Measurements from ENCODE around the gene OLFM4. TPM values are rescaled to one million over a fixed set of nuclear protein-coding genes. Genes with fewer than 3 reads are reported as not detected.

Gene OLFM4, protein sequence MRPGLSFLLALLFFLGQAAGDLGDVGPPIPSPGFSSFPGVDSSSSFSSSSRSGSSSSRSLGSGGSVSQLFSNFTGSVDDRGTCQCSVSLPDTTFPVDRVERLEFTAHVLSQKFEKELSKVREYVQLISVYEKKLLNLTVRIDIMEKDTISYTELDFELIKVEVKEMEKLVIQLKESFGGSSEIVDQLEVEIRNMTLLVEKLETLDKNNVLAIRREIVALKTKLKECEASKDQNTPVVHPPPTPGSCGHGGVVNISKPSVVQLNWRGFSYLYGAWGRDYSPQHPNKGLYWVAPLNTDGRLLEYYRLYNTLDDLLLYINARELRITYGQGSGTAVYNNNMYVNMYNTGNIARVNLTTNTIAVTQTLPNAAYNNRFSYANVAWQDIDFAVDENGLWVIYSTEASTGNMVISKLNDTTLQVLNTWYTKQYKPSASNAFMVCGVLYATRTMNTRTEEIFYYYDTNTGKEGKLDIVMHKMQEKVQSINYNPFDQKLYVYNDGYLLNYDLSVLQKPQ
- not detected for total RNA-seq
- long read RNA-seq = 0 reads

DNA sequence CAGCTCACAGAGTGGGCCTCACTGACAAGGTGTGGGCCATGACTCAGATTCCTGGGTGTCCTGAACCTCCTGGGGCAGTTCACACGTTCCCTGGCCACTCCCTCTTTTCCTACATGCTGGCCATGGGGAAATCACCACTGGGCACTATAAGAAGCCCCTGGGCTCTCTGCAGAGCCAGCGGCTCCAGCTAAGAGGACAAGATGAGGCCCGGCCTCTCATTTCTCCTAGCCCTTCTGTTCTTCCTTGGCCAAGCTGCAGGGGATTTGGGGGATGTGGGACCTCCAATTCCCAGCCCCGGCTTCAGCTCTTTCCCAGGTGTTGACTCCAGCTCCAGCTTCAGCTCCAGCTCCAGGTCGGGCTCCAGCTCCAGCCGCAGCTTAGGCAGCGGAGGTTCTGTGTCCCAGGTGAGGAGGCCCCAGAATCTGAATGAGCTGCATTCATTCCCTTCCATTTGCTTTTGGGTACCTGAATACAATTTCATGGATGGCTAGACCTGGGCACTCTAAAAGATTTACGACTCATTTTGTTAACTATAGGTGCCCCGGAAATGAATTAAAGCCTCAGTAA is at the start of gene OLFM4:
TSS of gene OLFM4 (plus strand) at position 177 of the 567 bp plus-strand sequence. CDS start at position 201, 24 bp downstream.
- H3K36me3 ChIP-seq = no peaks in the 10 kb centered on the region
- H3K4me1 ChIP-seq = no peaks in the 10 kb centered on the region
- DNase-seq = no peak
- TF ChIP-seq CTCF (IDR thresholded peaks at IDR 0.05) = no peak
- H3K9me3 ChIP-seq = no peaks in the 10 kb centered on the region
- H3K27me3 ChIP-seq (ENCODE audit: low read depth) = no peaks in the 10 kb centered on the region
- H3K27ac ChIP-seq = no peak within 1 kb of the TSS
- intact Hi-C loops (cut with DNase I) = no loop called here
- H3K4me3 ChIP-seq = no peak within 1 kb of the TSS
- ATAC-seq = no peak

DNA sequence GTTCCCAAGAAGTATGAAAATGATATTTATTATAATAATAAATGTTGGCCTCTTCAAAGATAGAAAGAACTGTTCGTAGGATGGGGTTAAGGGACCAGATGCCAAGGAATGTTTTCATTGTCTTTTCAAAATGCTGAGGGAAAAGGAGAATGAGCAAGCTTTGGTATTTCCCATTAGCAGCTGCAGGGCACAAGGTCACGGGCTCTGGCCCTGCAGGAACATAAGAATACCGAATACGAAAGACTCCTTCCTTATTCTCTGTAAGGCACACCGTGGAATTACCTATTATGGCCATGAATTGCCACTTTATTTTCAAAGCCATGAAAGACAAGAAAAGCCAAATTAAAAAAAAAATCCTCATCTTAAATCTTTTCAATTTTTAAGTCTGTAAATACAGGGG is 49.6 kb upstream of the OLFM4 start:
- Histone ChIP-seq H3K4me1 (no peaks in the 10 kb centered on the region), H3K4me3 (no peak overlapping the region), H3K27ac (no peak overlapping the region), H3K9me3 (no peaks in the 10 kb centered on the region), H3K36me3 (no peaks in the 10 kb centered on the region), H3K27me3 (ENCODE audit: low read depth) (peaks cover 10% of the 10 kb centered on the region)
- intact Hi-C loops (cut with DNase I) = no loop called here
- DNase-seq = no peak
- TF ChIP-seq CTCF (IDR thresholded peaks at IDR 0.05) = no peak
- ATAC-seq = no peak

- H3K9me3 ChIP-seq = no peaks in the 10 kb centered on the region
- no peaks in the 10 kb centered on the region for H3K36me3 ChIP-seq
- H3K4me1 ChIP-seq = no peaks in the 10 kb centered on the region
- no peak overlapping the region for H3K4me3 ChIP-seq
- intact Hi-C loops (cut with DNase I) = no loop called here
- no peak overlapping the region for H3K27ac ChIP-seq
- TF ChIP-seq CTCF (IDR thresholded peaks at IDR 0.05) = no peak
- no peak for DNase-seq
- no peak for ATAC-seq
- no peaks in the 10 kb centered on the region for H3K27me3 ChIP-seq (ENCODE audit: low read depth)
These were observed 47.9 kb upstream of the OLFM4 start for GRCh38 chr13:52980695-52981094.

- Histone ChIP-seq H3K36me3 (no peaks in the 10 kb centered on the region), H3K4me3 (no peak overlapping the region), H3K9me3 (no peaks in the 10 kb centered on the region), H3K4me1 (no peaks in the 10 kb centered on the region), H3K27me3 (ENCODE audit: low read depth) (no peaks in the 10 kb centered on the region), H3K27ac (no peak overlapping the region)
- ATAC-seq (no peak), DNase-seq (no peak)
- no peak for TF ChIP-seq CTCF (IDR thresholded peaks at IDR 0.05)
- intact Hi-C loops (cut with DNase I) = no loop called here
These were observed 44.8 kb upstream of the OLFM4 start for GRCh38 chr13:52983836-52984235.

GRCh38 chr13:52984881-52985363 is 43.7 kb upstream of the OLFM4 start:
- H3K27ac ChIP-seq = no peak overlapping the region
- H3K36me3 ChIP-seq = no peaks in the 10 kb centered on the region
- TF ChIP-seq CTCF (IDR thresholded peaks at IDR 0.05) = no peak
- ATAC-seq (no peak), DNase-seq (no peak)
- H3K4me3 ChIP-seq = no peak overlapping the region
- H3K4me1 ChIP-seq = no peaks in the 10 kb centered on the region
- H3K27me3 ChIP-seq (ENCODE audit: low read depth) = no peaks in the 10 kb centered on the region
- intact Hi-C loops (cut with DNase I) = no loop called here
- no peaks in the 10 kb centered on the region for H3K9me3 ChIP-seq

All from lower lobe of right lung (tissue), 2 donors.